AG09309 (cell line): ENCODE data around the gene AKR7A3.
A peak's percentile ranks its signal among the peaks of the same experiment; 100 is the strongest.

Experiments
- DNase-seq: peaks from one replicate; pipeline ENCODE4 v3.0.0-alpha.2; 2010; ENCODE audit warnings: low read depth
- H3K4me3 ChIP-seq: 2 replicates; pipeline ENCODE4 v1.5.1; 2011; ENCODE audit warnings: mild to moderate bottlenecking, low read depth, low read length, moderate library complexity; ENCODE audit not compliant: control insufficient read depth
- CTCF ChIP-seq: IDR thresholded peaks from 2 replicates; pipeline ENCODE4 v1.5.1; 2011; ENCODE audit warnings: mild to moderate bottlenecking, low read depth, low read length, inconsistent platforms; ENCODE audit not compliant: insufficient read depth, control insufficient read depth; ENCODE audit errors: missing control alignments

Gene AKR7A3

GRCh38 chr1:19312782-19313635 is 24.4 kb upstream of the AKR7A3 start:
- DNase-seq: no peak
- peak overlapping the region; percentile 75 for H3K4me3 ChIP-seq
- no peak for TF ChIP-seq CTCF

- H3K4me3 ChIP-seq: peak within 1 kb of the TSS; percentile 80
- TF ChIP-seq CTCF: no peak
- peak; percentile 48 for DNase-seq
These were observed 23.6 kb upstream of the AKR7A3 start, which contains the start of the genes AKR7A2 and SLC66A1 for GRCh38 chr1:19311931-19312781. Gene AKR7A2, minus strand, starts transcription at chr1:19312144. Its CDS starts 20 bp downstream, at chr1:19312124. Gene SLC66A1, plus strand, starts transcription at chr1:19312326. Its CDS starts 5,352 bp downstream, at chr1:19317678.

GRCh38 chr1:19311503-19311930 is 22.9 kb upstream of the AKR7A3 start:
- DNase-seq: no peak
- TF ChIP-seq CTCF: no peak

GRCh38 chr1:19310720-19311502 is 22.3 kb upstream of the AKR7A3 start:
- no peak for DNase-seq
- no peak for TF ChIP-seq CTCF
- H3K4me3 ChIP-seq: peak overlapping the region; percentile 80

More at GRCh38 chr1:19311503-19311930, 22.9 kb upstream of the AKR7A3 start:
- H3K4me3 ChIP-seq: peak overlapping the region; percentile 80

GRCh38 chr1:19310061-19310460 is 21.5 kb upstream of the AKR7A3 start:
- no peak overlapping the region for H3K4me3 ChIP-seq
- TF ChIP-seq CTCF: no peak
- DNase-seq: no peak
